Prostate gland (tissue), 2 donors: ENCODE measurements around the gene FBXO5. TPM values are rescaled to one million over a fixed set of nuclear protein-coding genes. Genes with fewer than 3 reads are reported as not detected.
A peak's percentile ranks its signal among the peaks of the same experiment; 100 is the strongest.

Source experiments
- DNase-seq: peaks from one replicate; pipeline ENCODE4 v3.0.0-alpha.2; 2019; ENCODE audit warnings: low spot score
- H3K27ac ChIP-seq, 2 donors: fragments of 200-600 bp; sonication (generic); 2 replicates each; pipeline ENCODE4 v1.5.1; 2017 to 2019
- H3K27me3 ChIP-seq: fragments of 200-600 bp; sonication (generic); replicated peaks from 2 replicates; pipeline ENCODE4 v1.5.1; 2019; ENCODE audit not compliant: insufficient read depth
- H3K36me3 ChIP-seq, 2 donors: fragments of 200-600 bp; sonication (generic); 1 replicate in 1 of 2; 2 replicates in 1 of 2; pipeline versions ENCODE4 v1.5.1 to v1.8.1; 2017 to 2019
- H3K4me1 ChIP-seq: fragments of 200-600 bp; sonication (generic); replicated peaks from 2 replicates; pipeline ENCODE4 v1.5.1; 2019
- H3K4me3 ChIP-seq, 2 donors: fragments of 200-600 bp; sonication (generic); 2 replicates each; pipeline ENCODE4 v1.5.1; 2017 to 2019
- H3K9me3 ChIP-seq: fragments of 200-600 bp; sonication (generic); 2 replicates; pipeline ENCODE4 v1.5.1; 2017
- CTCF ChIP-seq, 4 experiments: fragments of 200-600 bp in 2 of 4; fragments of 450-650 bp in 2 of 4; sonication (generic) in 2 of 4; IDR thresholded peaks; 1 replicate in 3 of 4; 2 replicates in 1 of 4; pipeline ENCODE4 v1.5.1; 2016 to 2019; ENCODE audit warnings: antibody characterized with exemption in 4 of 4, mild to moderate bottlenecking in 2 of 4, moderate library complexity in 2 of 4
- POLR2A ChIP-seq: fragments of 450-650 bp; IDR thresholded peaks from one replicate; pipeline ENCODE4 v1.6.1; 2016; ENCODE audit warnings: antibody characterized with exemption, mild to moderate bottlenecking
- POLR2AphosphoS5 ChIP-seq: sonication (generic); formaldehyde crosslinking; IDR thresholded peaks from one replicate; pipeline ENCODE4 v1.6.1; 2017; ENCODE audit warnings: antibody characterized with exemption
- WGBS: methylation state at CpG from one replicate; pipeline ENCODE4 v1.1.5; 2018; 5-methylcytosine and 5-hydroxymethylcytosine counted together
- intact Hi-C: fragments of 100-400 bp; cut with DNase I; formaldehyde crosslinking; loops from one replicate; pipeline ENCODE4 v1.14.2; 2022
- total RNA-seq, 2 donors: library from RNA; depleted of rRNA; stranded (reverse); fragments of >200 nt; gene quantifications; one replicate each; pipeline ENCODE4 v1.1.0, GENCODE V29; 2016

The FBXO5 gene
- total RNA-seq: 1 to 10 TPM; 3.0 to 5.2 TPM

GRCh38 chr6:152982904-152983636, at the start of gene FBXO5:
TSS of gene FBXO5 (minus strand) at chr6:152983041. CDS start at chr6:152982959, 82 bp downstream.
- Histone ChIP-seq H3K27ac (peak within 1 kb of the TSS; percentile 85 to 90), H3K4me3 (peak within 1 kb of the TSS; percentile 61 to 63), H3K27me3 (no peaks in the 10 kb centered on the region), H3K9me3 (no peaks in the 10 kb centered on the region), H3K36me3 (no peaks in the 10 kb centered on the region), H3K4me1 (peaks cover 6% of the 10 kb centered on the region)
- TF ChIP-seq POLR2A (no peak), POLR2AphosphoS5 (no peak), CTCF (IDR thresholded peaks at IDR 0.05) (peak in 1 of 4 experiments; percentile 4)
- WGBS: under 1% methylated on average over 59 of the region's 66 CpGs
- peak; percentile 97 for DNase-seq
- intact Hi-C loops: no loop called here

- no peak for DNase-seq
- no peaks in the 10 kb centered on the region for H3K36me3 ChIP-seq
- H3K27ac ChIP-seq: no peak overlapping the region
- whole genome bisulfite sequencing: 64% methylated on average over 9 of the region's 9 CpGs
- H3K9me3 ChIP-seq: no peaks in the 10 kb centered on the region
- TF ChIP-seq POLR2AphosphoS5 (no peak), POLR2A (no peak), CTCF (IDR thresholded peaks at IDR 0.05) (peak in 3 of 4 experiments; percentile 41 to 56 (median 54))
- no peak overlapping the region for H3K4me3 ChIP-seq
- H3K4me1 ChIP-seq: no peaks in the 10 kb centered on the region
- no peaks in the 10 kb centered on the region for H3K27me3 ChIP-seq
- intact Hi-C loops: loop anchor here (5.0 kb wide), 1 partner anchor 480 kb away; no protein-coding TSS in a partner anchor
Measured at GRCh38 chr6:153032255-153032882, 49.5 kb upstream of the FBXO5 start.

- Histone ChIP-seq H3K9me3 (no peaks in the 10 kb centered on the region), H3K27ac (no peak overlapping the region), H3K27me3 (no peaks in the 10 kb centered on the region), H3K4me3 (no peak overlapping the region), H3K36me3 (no peaks in the 10 kb centered on the region), H3K4me1 (no peaks in the 10 kb centered on the region)
- TF ChIP-seq POLR2AphosphoS5: peak; percentile 26
- no peak for TF ChIP-seq CTCF (IDR thresholded peaks at IDR 0.05)
- DNase-seq: no peak
- intact Hi-C loops: loop anchor here (5.0 kb wide), 1 partner anchor 481 kb away; no protein-coding TSS in a partner anchor
- 30% methylated on average over 1 of the region's 1 CpG for WGBS
Measured at GRCh38 chr6:153031335-153031955, 48.6 kb upstream of the FBXO5 start.

GRCh38 chr6:153028963-153029362, 46.1 kb upstream of the FBXO5 start:
- 92% methylated on average over 4 of the region's 4 CpGs for WGBS
- TF ChIP-seq POLR2AphosphoS5: no peak
- intact Hi-C loops: loop anchor here (5.0 kb wide), 1 partner anchor 167 kb away; no protein-coding TSS in a partner anchor
- no peaks in the 10 kb centered on the region for H3K36me3 ChIP-seq
- no peaks in the 10 kb centered on the region for H3K27me3 ChIP-seq
- H3K4me1 ChIP-seq: no peaks in the 10 kb centered on the region
- no peak overlapping the region for H3K4me3 ChIP-seq
- H3K9me3 ChIP-seq: no peaks in the 10 kb centered on the region
- DNase-seq: no peak
- no peak overlapping the region for H3K27ac ChIP-seq

GRCh38 chr6:153028286-153028685, 45.4 kb upstream of the FBXO5 start:
- Histone ChIP-seq H3K4me1 (no peaks in the 10 kb centered on the region), H3K36me3 (no peaks in the 10 kb centered on the region), H3K27me3 (no peaks in the 10 kb centered on the region), H3K27ac (no peak overlapping the region), H3K4me3 (no peak overlapping the region), H3K9me3 (no peaks in the 10 kb centered on the region)
- intact Hi-C loops: loop anchor here (5.0 kb wide), 1 partner anchor 166 kb away; no protein-coding TSS in a partner anchor
- WGBS: 91% methylated on average over 2 of the region's 2 CpGs
- no peak for DNase-seq
- TF ChIP-seq POLR2A (no peak), POLR2AphosphoS5 (no peak), CTCF (IDR thresholded peaks at IDR 0.05) (no peak)
